ENCODE results near the gene NBPF3. TPM values are rescaled to one million over a fixed set of nuclear protein-coding genes. Genes with fewer than 3 reads are reported as not detected.

The NBPF3 gene
- total and polyA plus RNA-seq, 12 donors = 0.58 to 4.6 (median 3.0) TPM

GRCh38 chr1:21531241-21531640, 91.3 kb downstream of the NBPF3 start:
- TF ChIP-seq, protein P1, sequence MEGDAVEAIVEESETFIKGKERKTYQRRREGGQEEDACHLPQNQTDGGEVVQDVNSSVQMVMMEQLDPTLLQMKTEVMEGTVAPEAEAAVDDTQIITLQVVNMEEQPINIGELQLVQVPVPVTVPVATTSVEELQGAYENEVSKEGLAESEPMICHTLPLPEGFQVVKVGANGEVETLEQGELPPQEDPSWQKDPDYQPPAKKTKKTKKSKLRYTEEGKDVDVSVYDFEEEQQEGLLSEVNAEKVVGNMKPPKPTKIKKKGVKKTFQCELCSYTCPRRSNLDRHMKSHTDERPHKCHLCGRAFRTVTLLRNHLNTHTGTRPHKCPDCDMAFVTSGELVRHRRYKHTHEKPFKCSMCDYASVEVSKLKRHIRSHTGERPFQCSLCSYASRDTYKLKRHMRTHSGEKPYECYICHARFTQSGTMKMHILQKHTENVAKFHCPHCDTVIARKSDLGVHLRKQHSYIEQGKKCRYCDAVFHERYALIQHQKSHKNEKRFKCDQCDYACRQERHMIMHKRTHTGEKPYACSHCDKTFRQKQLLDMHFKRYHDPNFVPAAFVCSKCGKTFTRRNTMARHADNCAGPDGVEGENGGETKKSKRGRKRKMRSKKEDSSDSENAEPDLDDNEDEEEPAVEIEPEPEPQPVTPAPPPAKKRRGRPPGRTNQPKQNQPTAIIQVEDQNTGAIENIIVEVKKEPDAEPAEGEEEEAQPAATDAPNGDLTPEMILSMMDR (IDR thresholded peaks at IDR 0.05) = no peak
- Histone ChIP-seq H3K4me3 (no peak overlapping the region), H3K4me1 (peaks cover 0 to 13% (median 7%) of the 10 kb centered on the region in 9 donors), H3K27me3 (peaks cover 0 to 14% (median 0%) of the 10 kb centered on the region in 7 donors), H3K9me3 (no peaks in the 10 kb centered on the region), H3K27ac (no peak overlapping the region), H3K36me3 (no peaks in the 10 kb centered on the region)
- DNase-seq = no peak
- intact Hi-C loops (cut with DNase I) = no loop called here
- 92 to 95% methylated on average over 5 of the region's 5 CpGs for WGBS, 2 donors
- no peak for ATAC-seq

DNA sequence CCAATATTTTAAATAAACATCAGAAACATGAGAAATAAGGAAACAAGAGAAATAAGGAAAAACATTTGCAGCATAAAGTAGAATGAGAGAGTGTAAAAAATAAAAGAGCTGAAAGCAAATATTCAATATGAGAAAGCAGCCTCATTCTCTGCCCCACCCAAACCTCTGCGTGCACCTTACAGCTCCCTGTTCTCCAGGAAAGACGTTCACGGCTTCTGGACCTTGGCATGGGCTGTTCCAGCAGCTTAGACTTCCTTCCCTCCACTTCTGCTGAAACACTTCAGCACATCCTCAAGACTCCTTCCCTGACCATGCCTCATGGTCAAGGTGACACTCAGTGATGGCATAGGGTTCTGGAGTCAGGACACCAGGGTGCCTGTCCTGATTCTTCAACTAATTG, 92.6 kb downstream of the NBPF3 start:
- DNase-seq (no peak), ATAC-seq (no peak)
- Histone ChIP-seq H3K27me3 (peaks cover 0 to 14% (median 0%) of the 10 kb centered on the region in 7 donors), H3K36me3 (no peaks in the 10 kb centered on the region), H3K4me1 (peaks cover 2 to 18% (median 12%) of the 10 kb centered on the region in 9 donors), H3K4me3 (no peak overlapping the region), H3K9me3 (no peaks in the 10 kb centered on the region), H3K27ac (no peak overlapping the region)
- 71 to 77% methylated on average over 3 of the region's 3 CpGs for WGBS, 2 donors
- intact Hi-C loops (cut with DNase I) = no loop called here
- TF ChIP-seq, protein P1 (IDR thresholded peaks at IDR 0.05) = no peak

DNA sequence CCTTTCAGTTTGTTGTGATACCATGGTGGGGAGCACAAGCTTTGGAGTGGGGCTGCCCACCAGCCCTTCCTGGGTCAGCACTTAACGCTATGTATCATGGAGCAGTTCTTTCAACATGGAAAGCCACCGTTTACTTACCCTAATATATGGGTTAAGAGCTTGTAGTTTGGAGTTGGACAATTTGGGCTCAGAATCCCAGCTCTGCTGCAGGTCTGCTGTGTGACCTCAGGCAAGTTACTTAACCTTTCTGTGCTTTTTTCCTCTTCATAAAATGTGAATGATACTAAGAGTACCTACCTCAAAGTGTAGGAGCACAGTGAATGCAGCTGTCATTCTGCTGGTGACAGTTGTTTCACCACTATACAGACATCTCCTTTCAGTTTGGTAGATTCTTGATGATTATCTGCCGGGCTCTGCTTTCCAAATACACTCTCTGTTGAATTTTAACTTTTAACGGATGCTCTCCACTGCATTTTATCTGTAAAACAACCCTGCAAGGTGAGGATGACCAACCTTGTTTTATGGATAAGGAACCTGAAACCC, 93.1 kb downstream of the NBPF3 start:
- ATAC-seq = no peak
- TF ChIP-seq, protein P1 (IDR thresholded peaks at IDR 0.05) = no peak
- 91 to 92% methylated on average over 4 of the region's 4 CpGs for whole genome bisulfite sequencing, 2 donors
- no peak for DNase-seq
- Histone ChIP-seq H3K36me3 (no peaks in the 10 kb centered on the region), H3K9me3 (no peaks in the 10 kb centered on the region), H3K27ac (no peak overlapping the region), H3K4me3 (no peak overlapping the region), H3K4me1 (peaks cover 6 to 23% (median 17%) of the 10 kb centered on the region in 9 donors), H3K27me3 (peaks cover 0 to 16% (median 0%) of the 10 kb centered on the region in 7 donors)
- intact Hi-C loops (cut with DNase I) = no loop called here

DNA sequence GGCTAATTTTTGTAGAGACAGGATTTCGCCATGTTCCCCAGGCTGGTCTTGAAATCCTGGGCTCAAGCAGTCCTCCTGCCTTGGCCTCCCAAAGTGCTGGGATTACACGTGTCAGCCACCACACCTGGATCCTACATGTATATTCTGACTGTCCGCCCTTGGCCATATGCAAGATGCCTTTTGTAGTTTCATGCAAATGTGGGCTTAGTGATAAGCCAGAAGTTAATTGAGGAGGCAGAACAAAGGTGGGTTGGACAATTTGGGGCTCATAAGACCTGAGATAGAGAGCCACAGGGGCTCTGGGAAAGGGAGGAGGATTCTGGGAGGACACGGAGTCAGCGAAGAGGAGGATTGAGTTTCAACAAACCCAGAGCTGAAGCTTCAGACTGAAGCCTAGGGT, 94.2 kb downstream of the NBPF3 start:
- H3K4me1 ChIP-seq = peaks cover 9 to 32% (median 28%) of the 10 kb centered on the region in 9 donors
- H3K27ac ChIP-seq = no peak overlapping the region
- TF ChIP-seq, protein P1 (IDR thresholded peaks at IDR 0.05) = no peak
- intact Hi-C loops (cut with DNase I) = no loop called here
- no peaks in the 10 kb centered on the region for H3K9me3 ChIP-seq
- H3K4me3 ChIP-seq = no peak overlapping the region
- no peak for DNase-seq
- peaks cover 0 to 25% (median 0%) of the 10 kb centered on the region in 7 donors for H3K27me3 ChIP-seq
- H3K36me3 ChIP-seq = no peaks in the 10 kb centered on the region
- WGBS, 2 donors = 91 to 96% methylated on average over 5 of the region's 5 CpGs
- ATAC-seq = no peak

Other genes starting within 250 kb of the NBPF3 start
- gene ECE1, start 149.7 kb upstream of the NBPF3 start, total RNA-seq = 10 to 100 TPM; 30.6 to 81.8 (median 53.1) TPM
- 10 to 100 TPM; 41.4 to 44.7 TPM for gene ECE1, start 149.7 kb upstream of the NBPF3 start, polyA plus RNA-seq
- 10 to 100 TPM in 5 of 10 donors, 1 to 10 TPM in 5; 7.1 to 19.2 (median 9.3) TPM for gene ALPL, start 69.3 kb downstream of the NBPF3 start, total RNA-seq
- 10 to 100 TPM in 1 of 2 donors, 1 to 10 TPM in 1; 7.9 to 21.1 TPM for gene ALPL, start 69.3 kb downstream of the NBPF3 start, polyA plus RNA-seq
- 1 to 10 TPM; 2.3 to 5.6 (median 4.0) TPM for gene RAP1GAP, start 229.2 kb downstream of the NBPF3 start, total RNA-seq
- 1 to 10 TPM in 1 of 2 donors, under 1 TPM in 1; 0.42 to 5.9 TPM for gene RAP1GAP, start 229.2 kb downstream of the NBPF3 start, polyA plus RNA-seq

Data from heart right ventricle (tissue), 16 donors.